Neural cell (in vitro differentiated cells): ENCODE data around the gene RBSN. TPM values are rescaled to one million over a fixed set of nuclear protein-coding genes. Genes with fewer than 3 reads are reported as not detected.
A peak's percentile ranks its signal among the peaks of the same experiment; 100 is the strongest.

Source experiments
- H2AFZ ChIP-seq: fragments of 200-600, 300-800 bp; sonication (generic), shearing (Covaris generic); 2 replicates; pipeline ENCODE4 v1.6.0; 2014; ENCODE audit warnings: low read depth, mild to moderate bottlenecking, antibody characterized with exemption, low read length, moderate library complexity
- H3F3A ChIP-seq: fragments of 200-600 bp; shearing (Covaris generic); 2 replicates; pipeline ENCODE4 v1.6.1; 2016; ENCODE audit warnings: mild to moderate bottlenecking, moderate library complexity, mixed read lengths, antibody characterized with exemption, low read length; ENCODE audit not compliant: insufficient read depth, poor library complexity, severe bottlenecking
- H3K27ac ChIP-seq: fragments of 200-600, 300-800 bp; sonication (generic), shearing (Covaris generic); 2 replicates; pipeline ENCODE4 v1.5.1; 2014; ENCODE audit warnings: mild to moderate bottlenecking, low read length, moderate library complexity
- H3K27me3 ChIP-seq: fragments of 300-800, 200-600 bp; sonication (generic), shearing (Covaris generic); 2 replicates; pipeline ENCODE4 v1.6.0; 2014; ENCODE audit warnings: mild to moderate bottlenecking, low read depth, low read length, moderate library complexity; ENCODE audit not compliant: insufficient read depth
- H3K36me3 ChIP-seq: fragments of 300-800, 200-600 bp; sonication (generic), shearing (Covaris generic); 2 replicates; pipeline ENCODE4 v1.5.1; 2014; ENCODE audit warnings: mild to moderate bottlenecking, antibody characterized with exemption, low read length, moderate library complexity; ENCODE audit not compliant: insufficient read depth
- H3K4me2 ChIP-seq: fragments of 300-800, 200-600 bp; sonication (generic), shearing (Covaris generic); 2 replicates; pipeline ENCODE4 v1.6.0; 2014; ENCODE audit warnings: mild to moderate bottlenecking, low read length
- H3K4me3 ChIP-seq: fragments of 300-800, 200-600 bp; sonication (generic), shearing (Covaris generic); 2 replicates; pipeline ENCODE4 v1.5.1; 2014; ENCODE audit warnings: mild to moderate bottlenecking, low read length, moderate library complexity
- H3K79me2 ChIP-seq: fragments of 200-600 bp; shearing (Covaris generic); replicated peaks from 2 replicates; pipeline ENCODE4 v1.6.0; 2014; ENCODE audit warnings: mild to moderate bottlenecking, low read length, moderate library complexity; ENCODE audit not compliant: insufficient read depth
- H3K9ac ChIP-seq: fragments of 300-800, 200-600 bp; sonication (generic), shearing (Covaris generic); 2 replicates; pipeline ENCODE4 v1.6.1; 2016; ENCODE audit warnings: mild to moderate bottlenecking, low read length, mixed read lengths
- H3K9me2 ChIP-seq: fragments of 200-600 bp; shearing (Covaris generic); 2 replicates; pipeline ENCODE4 v1.6.1; 2016; ENCODE audit warnings: mild to moderate bottlenecking, low read length, mixed read lengths; ENCODE audit not compliant: insufficient read depth
- H3K9me3 ChIP-seq: fragments of 200-600, 300-800 bp; sonication (generic), shearing (Covaris generic); 2 replicates; pipeline ENCODE4 v1.6.1; 2016; ENCODE audit warnings: mild to moderate bottlenecking, mixed run types, low read length, moderate library complexity, mixed read lengths
- H4K20me1 ChIP-seq: fragments of 200-600 bp; shearing (Covaris generic); 2 replicates; pipeline ENCODE4 v1.6.1; 2016; ENCODE audit warnings: mild to moderate bottlenecking, mixed run types; ENCODE audit not compliant: insufficient read depth
- CTCF ChIP-seq: fragments of 450-650 bp; IDR thresholded peaks from 2 replicates; pipeline ENCODE4 v1.5.1; 2014; ENCODE audit warnings: antibody characterized with exemption, mild to moderate bottlenecking, moderate library complexity; ENCODE audit not compliant: poor library complexity, severe bottlenecking
- EP300 ChIP-seq: fragments of 450-650 bp; conservative IDR thresholded peaks from 2 replicates; pipeline ENCODE4 v1.6.1; 2014; ENCODE audit warnings: antibody characterized with exemption, mild to moderate bottlenecking, moderate library complexity; ENCODE audit not compliant: poor library complexity, severe bottlenecking
- EZH2 ChIP-seq: fragments of 200-600, 300-800 bp; shearing (Covaris generic), sonication (generic); IDR thresholded peaks from 2 replicates; pipeline ENCODE4 v1.6.1; 2014; ENCODE audit warnings: antibody characterized with exemption, low read length, borderline replicate concordance, mild to moderate bottlenecking; ENCODE audit not compliant: insufficient read depth, poor library complexity, severe bottlenecking
- MXI1 ChIP-seq: fragments of 450-650 bp; conservative IDR thresholded peaks from 2 replicates; pipeline ENCODE4 v1.6.1; 2014; ENCODE audit warnings: antibody characterized with exemption, mild to moderate bottlenecking; ENCODE audit not compliant: poor library complexity, severe bottlenecking
- POLR2AphosphoS5 ChIP-seq: IDR thresholded peaks from 2 replicates; pipeline ENCODE4 v1.6.1; 2012
- RAD21 ChIP-seq: fragments of 450-650 bp; conservative IDR thresholded peaks from 2 replicates; pipeline ENCODE4 v1.6.1; 2014; ENCODE audit warnings: antibody characterized with exemption, mild to moderate bottlenecking, moderate library complexity
- REST ChIP-seq: IDR thresholded peaks from 2 replicates; pipeline ENCODE4 v1.6.1; 2012; ENCODE audit warnings: borderline replicate concordance
- SMC3 ChIP-seq: fragments of 450-650 bp; conservative IDR thresholded peaks from 2 replicates; pipeline ENCODE4 v1.6.1; 2014; ENCODE audit warnings: antibody characterized with exemption, mild to moderate bottlenecking, moderate library complexity; ENCODE audit not compliant: poor library complexity
- TAF1 ChIP-seq: IDR thresholded peaks from 2 replicates; pipeline ENCODE4 v1.6.1; 2012; ENCODE audit warnings: low read depth
- polyA plus RNA-seq: library from polyadenylated mRNA; depleted of rRNA; stranded (reverse); fragments of >200 nt; gene quantifications from 2 replicates; pipeline ENCODE4 v1.2.3, GENCODE V29; 2014

RBSN gene
- polyA plus RNA-seq, 1 donor from 2014 or later = 27.6 TPM

- H3K36me3 ChIP-seq = no peaks in the 10 kb centered on the region
- no peak overlapping the region for H3K27ac ChIP-seq
- no peaks in the 10 kb centered on the region for H3K9me2 ChIP-seq
- H3K27me3 ChIP-seq = no peaks in the 10 kb centered on the region
- no peak overlapping the region for H2AFZ ChIP-seq
- H4K20me1 ChIP-seq = no peaks in the 10 kb centered on the region
- TF ChIP-seq POLR2AphosphoS5 = no peak
- TF ChIP-seq RAD21 = no peak
- no peak for TF ChIP-seq EP300
- no peak for TF ChIP-seq SMC3
- TF ChIP-seq EZH2 = no peak
- no peak for TF ChIP-seq CTCF
- no peak for TF ChIP-seq TAF1
- TF ChIP-seq REST = no peak
- no peak for TF ChIP-seq MXI1
- H3K4me3 ChIP-seq = no peak overlapping the region
- no peaks in the 10 kb centered on the region for H3K9me3 ChIP-seq
- no peak overlapping the region for H3K9ac ChIP-seq
- H3K79me2 ChIP-seq = peaks cover 15% of the 10 kb centered on the region
- H3K4me2 ChIP-seq = no peak overlapping the region
- no peaks in the 10 kb centered on the region for H3F3A ChIP-seq
Observed at GRCh38 chr3:15102256-15102655, 3.3 kb upstream of the RBSN start.

- peak overlapping the region; percentile 85 for H3K27ac ChIP-seq
Observed at GRCh38 chr3:15099364-15100098, 583 bp upstream of the RBSN start.

More at GRCh38 chr3:15099364-15100098, 583 bp upstream of the RBSN start:
- no peaks in the 10 kb centered on the region for H3K9me3 ChIP-seq
- H3K4me3 ChIP-seq = peak overlapping the region; percentile 70
- peak overlapping the region; percentile 68 for H2AFZ ChIP-seq
- H3K4me2 ChIP-seq = peak overlapping the region; percentile 47
- no peaks in the 10 kb centered on the region for H4K20me1 ChIP-seq
- H3K79me2 ChIP-seq = peaks cover 23% of the 10 kb centered on the region
- peak overlapping the region; percentile 94 for H3K9ac ChIP-seq
- H3K27me3 ChIP-seq = no peaks in the 10 kb centered on the region
- H3F3A ChIP-seq = no peaks in the 10 kb centered on the region
- H3K9me2 ChIP-seq = no peaks in the 10 kb centered on the region
- no peaks in the 10 kb centered on the region for H3K36me3 ChIP-seq
- TF ChIP-seq REST (no peak), RAD21 (no peak), MXI1 (no peak), POLR2AphosphoS5 (no peak), TAF1 (no peak), SMC3 (no peak), CTCF (no peak), EZH2 (no peak), EP300 (no peak)
